Body of pancreas (tissue), 4 donors: ENCODE data around the gene COX4I1.

Experiments
- CTCF ChIP-seq, 7 experiments: fragments of 450-650 bp in 4 of 7; fragments of 200-600 bp in 3 of 7; sonication (generic) in 3 of 7; IDR thresholded peaks; one replicate each; pipeline ENCODE4 v1.5.1; 2016 to 2019; ENCODE audit warnings: antibody characterized with exemption in 7 of 7
- POLR2A ChIP-seq, 3 donors: fragments of 450-650 bp; IDR thresholded peaks; one replicate each; pipeline ENCODE4 v1.6.1; 2016; ENCODE audit warnings: antibody characterized with exemption in 3 of 3, mild to moderate bottlenecking in 2 of 3

GRCh38 chr16:85854935-85855334 is 55.4 kb downstream of the COX4I1 start:
- TF ChIP-seq CTCF (IDR thresholded peaks at IDR 0.05) (no peak), POLR2A (IDR thresholded peaks at IDR 0.05) (no peak)
